HepG2 (cell line): ENCODE results near the gene ANKRD53. TPM values are rescaled to one million over a fixed set of nuclear protein-coding genes. Genes with fewer than 3 reads are reported as not detected.
A peak's percentile ranks its signal among the peaks of the same experiment; 100 is the strongest.

Source experiments
- ATAC-seq: fragments of 200-7000 bp; cut with Tn5 transposase; 3 replicates; pipeline ENCODE4 v1.9.1; 2020; ENCODE audit warnings: mild to moderate bottlenecking, moderate library complexity
- BruUV-seq: library from RNA; stranded (reverse); fragments of 400-500 nt; replicated peaks from 2 replicates; lab custom pipeline; 2021; lab: Mats Ljungman, UMichigan
- CTCF ChIA-PET: fragments of 300-600 bp; formaldehyde crosslinking; extraction: SDS; loops from one replicate; lab custom pipeline; 2021; ENCODE audit warnings: low total read pairs, inconsistent platforms, low intra/inter-chr PET ratio; lab: Yijun Ruan, JAX
- POLR2A ChIA-PET: fragments of 350-600 bp; sonication (Branson Sonifier 250); formaldehyde crosslinking; loops from one replicate; lab custom pipeline; 2020; ENCODE audit warnings: antibody characterized with exemption, inconsistent platforms; lab: Yijun Ruan, JAX
- DNase-seq: peaks from one replicate; pipeline ENCODE4 v3.0.0-alpha.2; 2015; ENCODE audit warnings: low spot score
- FAIRE-seq: peaks from 3 replicates; lab custom pipeline; 2011; peaks lifted over from hg19 to GRCh38; lab: Jason Lieb, UNC
- H2AFZ ChIP-seq: one replicate; pipeline ENCODE4 v1.6.1; 2011; ENCODE audit warnings: low read length, inconsistent platforms
- H3K27ac ChIP-seq: fragments of 300-600 bp; 3 replicates; pipeline ENCODE4 v1.8.0; 2011; ENCODE audit warnings: mixed run types, mild to moderate bottlenecking, mixed read lengths, low read length, inconsistent platforms; ENCODE audit not compliant: insufficient read depth; ENCODE audit errors: extremely low read length
- H3K27me3 ChIP-seq, 2 experiments: fragments of 200-600 bp in 1 of 2; 2 replicates in 1 of 2; 3 replicates in 1 of 2; pipeline versions ENCODE4 v1.6.0 to v1.8.0; 2011; ENCODE audit warnings: low read length in 2 of 2, mild to moderate bottlenecking in 2 of 2, moderate library complexity in 2 of 2, inconsistent platforms in 1 of 2; ENCODE audit not compliant: insufficient read depth in 2 of 2, control insufficient read depth in 1 of 2
- H3K36me3 ChIP-seq, 2 experiments: fragments of 200-600 bp in 1 of 2; replicated peaks in 1 of 2; 2 replicates in 1 of 2; 3 replicates in 1 of 2; pipeline versions ENCODE4 v1.5.1 to v1.8.0; 2011; ENCODE audit warnings: low read length in 2 of 2, inconsistent platforms in 1 of 2; ENCODE audit not compliant: insufficient read depth in 2 of 2, control insufficient read depth in 1 of 2
- H3K4me1 ChIP-seq: 2 replicates; pipeline ENCODE4 v1.5.1; 2012; ENCODE audit warnings: low read length, inconsistent platforms; ENCODE audit not compliant: insufficient read depth
- H3K4me2 ChIP-seq: 2 replicates; pipeline ENCODE4 v1.6.0; 2011; ENCODE audit warnings: low read depth, low read length, inconsistent platforms
- H3K4me3 ChIP-seq, 3 experiments: fragments of 200-600 bp in 1 of 3; sonication (generic), shearing (Covaris generic) in 1 of 3; replicated peaks in 1 of 3; 2 replicates each; pipeline ENCODE4 v1.5.1; 2011 to 2016; ENCODE audit warnings: low read length in 3 of 3, inconsistent platforms in 2 of 3, low read depth in 2 of 3, mild to moderate bottlenecking in 2 of 3, control low read depth in 1 of 3, mixed read lengths in 1 of 3; ENCODE audit not compliant: insufficient read depth in 1 of 3
- H3K79me2 ChIP-seq: one replicate; pipeline ENCODE4 v1.6.1; 2011; ENCODE audit warnings: low read length, inconsistent platforms; ENCODE audit not compliant: insufficient read depth
- H3K9ac ChIP-seq: 2 replicates; pipeline ENCODE4 v1.6.0; 2011; ENCODE audit warnings: mild to moderate bottlenecking, low read depth, low read length, inconsistent platforms; ENCODE audit not compliant: insufficient read depth
- H3K9me3 ChIP-seq: 2 replicates; pipeline ENCODE4 v1.5.1; 2012; ENCODE audit warnings: mild to moderate bottlenecking, low read length
- H4K20me1 ChIP-seq: 2 replicates; pipeline ENCODE4 v1.6.0; 2011; ENCODE audit warnings: inconsistent platforms, mild to moderate bottlenecking, low read length, moderate library complexity; ENCODE audit not compliant: insufficient read depth
- CREB1 ChIP-seq, 2 experiments: fragments of 450-650 bp in 1 of 2; IDR thresholded peaks; 2 replicates each; pipeline ENCODE4 v1.6.1; 2016 to 2017; ENCODE audit warnings: control low read depth in 1 of 2, mild to moderate bottlenecking in 1 of 2, missing compliant biosample characterization in 1 of 2, missing genetic modification characterization in 1 of 2
- JUN ChIP-seq: sonication (generic); formaldehyde crosslinking; IDR thresholded peaks from 2 replicates; pipeline ENCODE4 v1.4.0; 2020; ENCODE audit warnings: mild to moderate bottlenecking, missing genetic modification reagents
- KDM1A ChIP-seq: IDR thresholded peaks from 2 replicates; pipeline ENCODE4 v1.6.1; 2016; ENCODE audit warnings: missing compliant biosample characterization
- KDM6A ChIP-seq: IDR thresholded peaks from 2 replicates; pipeline ENCODE4 v1.6.1; 2016; ENCODE audit warnings: low read depth
- MXD4 ChIP-seq: IDR thresholded peaks from 2 replicates; pipeline ENCODE4 v1.6.1; 2016; ENCODE audit warnings: mild to moderate bottlenecking, missing biosample characterization, missing genetic modification reagents
- NR1H2 ChIP-seq: sonication (generic); formaldehyde crosslinking; IDR thresholded peaks from 2 replicates; pipeline ENCODE4 v1.8.1; 2022; ENCODE audit warnings: low read depth, missing genetic modification reagents, borderline replicate concordance
- ONECUT2 ChIP-seq: sonication (generic); formaldehyde crosslinking; IDR thresholded peaks from 2 replicates; pipeline ENCODE4 v1.4.0; 2020; ENCODE audit warnings: missing genetic modification reagents
- SIN3B ChIP-seq: fragments of 150-350 bp; IDR thresholded peaks from 2 replicates; pipeline ENCODE4 v1.6.1; 2014; ENCODE audit warnings: low read length
- SOX5 ChIP-seq: IDR thresholded peaks from 2 replicates; pipeline ENCODE4 v1.6.1; 2016; ENCODE audit warnings: borderline replicate concordance
- TCF12 ChIP-seq, 2 experiments: fragments of 450-650 bp in 1 of 2; sonication (generic) in 1 of 2; formaldehyde crosslinking in 1 of 2; IDR thresholded peaks; 2 replicates each; pipeline versions ENCODE4 v1.6.1 to v1.8.0; 2017 to 2022; ENCODE audit warnings: antibody characterized with exemption in 1 of 2, mild to moderate bottlenecking in 1 of 2, missing genetic modification reagents in 1 of 2, moderate library complexity in 1 of 2
- TCF7 ChIP-seq: sonication (generic); IDR thresholded peaks from 2 replicates; pipeline ENCODE4 v1.6.1; 2016; ENCODE audit warnings: antibody characterized with exemption, low read depth
- ZNF101 ChIP-seq: sonication (generic); formaldehyde crosslinking; IDR thresholded peaks from 2 replicates; pipeline ENCODE4 v1.4.0; 2020; ENCODE audit warnings: mild to moderate bottlenecking, low read depth, missing genetic modification reagents, borderline replicate concordance
- ZNF18 ChIP-seq: sonication (generic); formaldehyde crosslinking; IDR thresholded peaks from 2 replicates; pipeline ENCODE4 v1.8.0; 2022; ENCODE audit warnings: mild to moderate bottlenecking, missing genetic modification reagents; ENCODE audit not compliant: insufficient replicate concordance
- ZNF260 ChIP-seq: sonication (generic); formaldehyde crosslinking; IDR thresholded peaks from 2 replicates; pipeline ENCODE4 v1.4.0; 2020; ENCODE audit warnings: missing genetic modification reagents, low read depth, mild to moderate bottlenecking, borderline replicate concordance
- ZNF547 ChIP-seq: sonication (generic); formaldehyde crosslinking; IDR thresholded peaks from 2 replicates; pipeline ENCODE4 v1.5.1; 2020; ENCODE audit warnings: mild to moderate bottlenecking, missing genetic modification reagents
- ZNF792 ChIP-seq: IDR thresholded peaks from 2 replicates; pipeline ENCODE4 v1.6.1; 2016
- ZNF800 ChIP-seq: sonication (generic); formaldehyde crosslinking; IDR thresholded peaks from 2 replicates; pipeline ENCODE4 v1.4.0; 2020; ENCODE audit warnings: missing genetic modification reagents
- ZUFSP ChIP-seq: sonication (generic); formaldehyde crosslinking; IDR thresholded peaks from 2 replicates; pipeline ENCODE4 v1.9.0; 2021; ENCODE audit warnings: missing genetic modification reagents, mild to moderate bottlenecking, borderline replicate concordance
- WGBS: methylation state at CpG from one replicate; pipeline ENCODE4 v1.1.6; 2017; ENCODE audit warnings: low lambda C conversion rate; 5-methylcytosine and 5-hydroxymethylcytosine counted together
- in situ Hi-C: cut with HindIII; loops from 2 replicates; pipeline ENCODE4 v1.10.0; 2017; ENCODE audit warnings: low pct_unique_long_range_greater_than_20kb; ENCODE audit not compliant: extremely low pct_ligation_motif_present
- intact Hi-C: fragments of 100-400 bp; cut with micrococcal nuclease; formaldehyde crosslinking; loops from one replicate; pipeline ENCODE4 v1.10.0; 2022; ENCODE audit not compliant: unreplicated experiment
- polyA plus RNA-seq, 8 experiments: library from polyadenylated mRNA; depleted of rRNA in 3 of 8; stranded (reverse) in 7 of 8; unstranded in 1 of 8; fragments of >200 nt; fragmentation: Illumina TruSeq in 4 of 8; extraction: Trizol in 4 of 8; gene quantifications; 2 replicates each; pipeline versions ENCODE4 v1.2.1 to v1.2.3, GENCODE V29; 2011 to 2016; ENCODE audit warnings: low read depth in 4 of 8, missing spikeins in 1 of 8, mixed read lengths in 1 of 8; ENCODE audit not compliant: insufficient read depth in 1 of 8
- total RNA-seq, 5 experiments: library from RNA; depleted of rRNA; stranded (reverse); fragments of >200 nt; fragmentation: Illumina TruSeq; extraction: Trizol; gene quantifications; 2 replicates each; pipeline ENCODE4 v1.2.3, GENCODE V29; 2016; ENCODE audit warnings: low read depth in 1 of 5

The ANKRD53 gene
- total and polyA plus RNA-seq, 2 of the 13 experiments (the other 11 are each of a cell fraction or from before 2014, with no cell fraction given), result 0.15 TPM; not detected in 1

- TF ChIP-seq ZNF101 (no peak), KDM6A (no peak), ONECUT2 (CRISPR knock-in tag) (0 out of 2 replicates have a peak, but pooled peaks have one; percentile 18)
- TF ChIP-seq, all 625 proteins: peak for 9
These were observed 20.6 kb upstream of the ANKRD53 start (continued) for GRCh38 chr2:70957798-70958197.

- CTCF ChIA-PET, result no interaction called here
- no peak for FAIRE-seq
These were observed 19.7 kb upstream of the ANKRD53 start for GRCh38 chr2:70958759-70959158.

More at GRCh38 chr2:70958759-70959158, 19.7 kb upstream of the ANKRD53 start:
- DNase-seq (no peak), ATAC-seq (no peak)
- Histone ChIP-seq H2AFZ (no peak overlapping the region), H3K9me3 (no peaks in the 10 kb centered on the region), H3K27ac (no peak overlapping the region), H3K27me3 (peaks cover 1 to 6% of the 10 kb centered on the region in 2 experiments; a peak in 2 of 5 replicates), H3K9ac (no peak overlapping the region), H3K4me2 (no peak overlapping the region), H3K4me3 (no peak overlapping the region), H3K4me1 (peaks cover 13% of the 10 kb centered on the region), H3K79me2 (no peaks in the 10 kb centered on the region), H4K20me1 (no peaks in the 10 kb centered on the region), H3K36me3 (no peaks in the 10 kb centered on the region; a peak in 1 of 5 replicates)
- in situ Hi-C loops, result no loop called here
- TF ChIP-seq SOX5 (CRISPR knock-in tag), result no peak
- no peak for TF ChIP-seq ZUFSP (CRISPR knock-in tag)
- no peak for TF ChIP-seq SIN3B
- TF ChIP-seq CREB1 (IDR thresholded peaks at IDR 0.05), result no peak
- TF ChIP-seq CREB1 (CRISPR knock-in tag; IDR thresholded peaks at IDR 0.05), result no peak
- no peak for TF ChIP-seq TCF7
- TF ChIP-seq ZNF260 (CRISPR knock-in tag), result no peak
- TF ChIP-seq ZNF792 (CRISPR knock-in tag), result no peak
- TF ChIP-seq NR1H2 (CRISPR knock-in tag), result no peak
- no peak for TF ChIP-seq ZNF800
- no peak for TF ChIP-seq TCF12 (IDR thresholded peaks at IDR 0.05)
- no peak for TF ChIP-seq TCF12 (CRISPR knock-in tag; IDR thresholded peaks at IDR 0.05)
- no peak for TF ChIP-seq ZNF547 (CRISPR knock-in tag)
- no peak for TF ChIP-seq JUN (CRISPR knock-in tag)
- no peak for TF ChIP-seq MXD4 (CRISPR knock-in tag)
- no peak for TF ChIP-seq ZNF18
- TF ChIP-seq KDM1A, result no peak
- intact Hi-C loops, result no loop called here
- POLR2A ChIA-PET, result no interaction called here
- 66% methylated on average over 6 of the region's 6 CpGs for WGBS
- BruUV-seq, result no TSS peak
